K562 (cell line): ENCODE results near the gene BORCS8. TPM values are rescaled to one million over a fixed set of nuclear protein-coding genes. Genes with fewer than 3 reads are reported as not detected.

Experiments
- CHD4 ChIP-seq: fragments of 200-600 bp; sonication (generic); IDR thresholded peaks from 3 replicates; pipeline ENCODE4 v1.6.1; 2012; ENCODE audit warnings: low read depth, mild to moderate bottlenecking, mixed read lengths, low read length, inconsistent platforms; ENCODE audit not compliant: insufficient read depth, insufficient replicate concordance, poor library complexity, severe bottlenecking
- FOXM1 ChIP-seq, 2 experiments: fragments of 450-650 bp in 1 of 2; sonication (generic) in 1 of 2; formaldehyde crosslinking in 1 of 2; IDR thresholded peaks; 2 replicates each; pipeline versions ENCODE4 v1.6.1 to v1.9.0; 2017 to 2022; ENCODE audit warnings: low read depth in 2 of 2, mild to moderate bottlenecking in 2 of 2, missing genetic modification reagents in 1 of 2, moderate library complexity in 1 of 2
- HDGF ChIP-seq: fragments of 450-650 bp; IDR thresholded peaks from 2 replicates; pipeline ENCODE4 v1.6.1; 2016
- HLTF ChIP-seq: fragments of 450-650 bp; IDR thresholded peaks from 2 replicates; pipeline ENCODE4 v1.6.1; 2016
- ILK ChIP-seq: fragments of 450-650 bp; IDR thresholded peaks from 2 replicates; pipeline ENCODE4 v1.6.1; 2016; ENCODE audit warnings: missing genetic modification characterization, low read depth, mild to moderate bottlenecking, missing compliant biosample characterization, moderate library complexity, borderline replicate concordance
- MTA1 ChIP-seq: fragments of 450-650 bp; IDR thresholded peaks from 2 replicates; pipeline ENCODE4 v1.6.1; 2017; ENCODE audit warnings: borderline replicate concordance
- NCOA2 ChIP-seq, 2 experiments: fragments of 450-650 bp; IDR thresholded peaks; 2 replicates each; pipeline ENCODE4 v1.6.1; 2018; ENCODE audit warnings: mild to moderate bottlenecking in 2 of 2, moderate library complexity in 1 of 2; ENCODE audit not compliant: partially characterized antibody in 2 of 2
- NEUROD1 ChIP-seq: fragments of 150-350 bp; IDR thresholded peaks from 2 replicates; pipeline ENCODE4 v1.6.1; 2014; ENCODE audit warnings: borderline replicate concordance, low read length, low read depth; ENCODE audit not compliant: partially characterized antibody
- PKNOX1 ChIP-seq: fragments of 450-650 bp; IDR thresholded peaks from 2 replicates; pipeline ENCODE4 v1.6.1; 2016
- PML ChIP-seq: IDR thresholded peaks from 2 replicates; pipeline ENCODE4 v1.6.1; 2012; ENCODE audit warnings: low read length, inconsistent platforms
- SP1 ChIP-seq: sonication (generic); formaldehyde crosslinking; IDR thresholded peaks from 2 replicates; pipeline ENCODE4 v1.8.1; 2022; ENCODE audit warnings: mild to moderate bottlenecking, missing genetic modification reagents
- SRF ChIP-seq, 2 experiments: fragments of 250-450, 450-650 bp in 1 of 2; sonication (Bioruptor Pico) in 1 of 2; sonication (generic) in 1 of 2; formaldehyde crosslinking; IDR thresholded peaks; 2 replicates each; pipeline versions ENCODE4 v1.5.0 to v1.5.1; 2020 to 2022; ENCODE audit warnings: mild to moderate bottlenecking in 1 of 2, missing genetic modification reagents in 1 of 2
- TAF1 ChIP-seq: IDR thresholded peaks from 2 replicates; pipeline ENCODE4 v1.6.1; 2011; ENCODE audit warnings: mild to moderate bottlenecking, low read length, moderate library complexity; ENCODE audit not compliant: insufficient read depth, control insufficient read depth, severe bottlenecking; ENCODE audit errors: extremely low read depth
- ZBTB17 ChIP-seq: fragments of 450-650 bp; formaldehyde crosslinking; IDR thresholded peaks from 2 replicates; pipeline ENCODE4 v1.4.0; 2020; ENCODE audit warnings: mild to moderate bottlenecking
- ZNF174 ChIP-seq: fragments of 250-450 bp; sonication (Bioruptor Pico); IDR thresholded peaks from 2 replicates; pipeline ENCODE4 v1.4.0; 2020; ENCODE audit warnings: mild to moderate bottlenecking
- ZNF75A ChIP-seq: fragments of 450-650 bp; formaldehyde crosslinking; IDR thresholded peaks from 2 replicates; pipeline ENCODE4 v1.4.0; 2020; ENCODE audit warnings: mild to moderate bottlenecking
- polyA plus RNA-seq, 8 experiments: library from polyadenylated mRNA; depleted of rRNA in 4 of 8; stranded (reverse) in 5 of 8; unstranded in 3 of 8; fragments of >200 nt; fragmentation: Nextera tagmentation in 2 of 8; fragmentation: Illumina TruSeq in 1 of 8; extraction: Ambion mirVana in 2 of 8; extraction: Trizol in 1 of 8; gene quantifications; 2 replicates each; pipeline versions ENCODE4 v1.2.1 to v1.2.3, GENCODE V29; 2011 to 2014; ENCODE audit warnings: inconsistent platforms in 1 of 8, missing spikeins in 1 of 8
- total RNA-seq, 7 experiments: library from RNA; depleted of rRNA in 6 of 7; stranded (reverse); fragments of >200 nt in 6 of 7; fragmentation: Illumina TruSeq in 2 of 7; extraction: Trizol in 2 of 7; gene quantifications; 2 replicates each; pipeline versions ENCODE4 v1.2.1 to v1.2.3, GENCODE V29; 2011 to 2021; ENCODE audit warnings: low replicate concordance in 1 of 7
- TF ChIP-seq, protein P1 (sequence below): sonication (generic); formaldehyde crosslinking; IDR thresholded peaks from 2 replicates; pipeline ENCODE4 v1.8.0; 2023; ENCODE audit warnings: mild to moderate bottlenecking, missing genetic modification reagents
- TF ChIP-seq, protein P2 (sequence below): sonication (generic); formaldehyde crosslinking; IDR thresholded peaks from 2 replicates; pipeline ENCODE4 v1.8.0; 2022; ENCODE audit warnings: missing genetic modification reagents, mild to moderate bottlenecking, moderate library complexity, borderline replicate concordance
- TF ChIP-seq, protein P3 (sequence below), 2 experiments: fragments of 450-650 bp; IDR thresholded peaks; 2 replicates each; pipeline ENCODE4 v1.6.1; 2018; ENCODE audit warnings: mild to moderate bottlenecking in 2 of 2, low read depth in 1 of 2; ENCODE audit not compliant: partially characterized antibody in 2 of 2

The BORCS8 gene
- total and polyA plus RNA-seq, 9 of the 15 experiments (the other 6 are each of a cell fraction or from before 2014, with no cell fraction given) = 4.6 to 33.6 (median 16.3) TPM

GRCh38 chr19:19138109-19138981, 53.6 kb downstream of the BORCS8 start, which contains the start of gene TMEM161A (continued):
- TF ChIP-seq ILK (tag) (no peak), SRF (CRISPR knock-in tag; IDR thresholded peaks at IDR 0.05) (0 out of 4 replicates have a peak, but pooled peaks of 1 of the 2 experiments have one; percentile 15), ZNF75A (no peak), HDGF (no peak), PML (peak; percentile 74; the same call in 1 of the 2 replicates), ZNF174 (CRISPR knock-in tag) (no peak), PKNOX1 (peak; percentile 99), ZBTB17 (CRISPR knock-in tag) (no peak), CHD4 (no peak), FOXM1 (IDR thresholded peaks at IDR 0.05; ENCODE audit: low read depth) (no peak), FOXM1 (CRISPR knock-in tag; IDR thresholded peaks at IDR 0.05; ENCODE audit: low read depth) (no peak), HLTF (no peak), TAF1 (peak; percentile 76), MTA1 (no peak), SP1 (CRISPR knock-in tag) (peak; percentile 79), NCOA2 (IDR thresholded peaks at IDR 0.05; ENCODE audit: partially characterized antibody in 2 of 2) (no peak), NEUROD1 (peak; percentile 93)
- TF ChIP-seq, protein P1, sequence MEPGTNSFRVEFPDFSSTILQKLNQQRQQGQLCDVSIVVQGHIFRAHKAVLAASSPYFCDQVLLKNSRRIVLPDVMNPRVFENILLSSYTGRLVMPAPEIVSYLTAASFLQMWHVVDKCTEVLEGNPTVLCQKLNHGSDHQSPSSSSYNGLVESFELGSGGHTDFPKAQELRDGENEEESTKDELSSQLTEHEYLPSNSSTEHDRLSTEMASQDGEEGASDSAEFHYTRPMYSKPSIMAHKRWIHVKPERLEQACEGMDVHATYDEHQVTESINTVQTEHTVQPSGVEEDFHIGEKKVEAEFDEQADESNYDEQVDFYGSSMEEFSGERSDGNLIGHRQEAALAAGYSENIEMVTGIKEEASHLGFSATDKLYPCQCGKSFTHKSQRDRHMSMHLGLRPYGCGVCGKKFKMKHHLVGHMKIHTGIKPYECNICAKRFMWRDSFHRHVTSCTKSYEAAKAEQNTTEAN (CRISPR knock-in tag) = no peak
- TF ChIP-seq, protein P2, sequence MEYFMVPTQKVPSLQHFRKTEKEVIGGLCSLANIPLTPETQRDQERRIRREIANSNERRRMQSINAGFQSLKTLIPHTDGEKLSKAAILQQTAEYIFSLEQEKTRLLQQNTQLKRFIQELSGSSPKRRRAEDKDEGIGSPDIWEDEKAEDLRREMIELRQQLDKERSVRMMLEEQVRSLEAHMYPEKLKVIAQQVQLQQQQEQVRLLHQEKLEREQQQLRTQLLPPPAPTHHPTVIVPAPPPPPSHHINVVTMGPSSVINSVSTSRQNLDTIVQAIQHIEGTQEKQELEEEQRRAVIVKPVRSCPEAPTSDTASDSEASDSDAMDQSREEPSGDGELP (CRISPR knock-in tag) = peak; percentile 64; the same call in 1 of the 2 replicates
- TF ChIP-seq, protein P3, sequence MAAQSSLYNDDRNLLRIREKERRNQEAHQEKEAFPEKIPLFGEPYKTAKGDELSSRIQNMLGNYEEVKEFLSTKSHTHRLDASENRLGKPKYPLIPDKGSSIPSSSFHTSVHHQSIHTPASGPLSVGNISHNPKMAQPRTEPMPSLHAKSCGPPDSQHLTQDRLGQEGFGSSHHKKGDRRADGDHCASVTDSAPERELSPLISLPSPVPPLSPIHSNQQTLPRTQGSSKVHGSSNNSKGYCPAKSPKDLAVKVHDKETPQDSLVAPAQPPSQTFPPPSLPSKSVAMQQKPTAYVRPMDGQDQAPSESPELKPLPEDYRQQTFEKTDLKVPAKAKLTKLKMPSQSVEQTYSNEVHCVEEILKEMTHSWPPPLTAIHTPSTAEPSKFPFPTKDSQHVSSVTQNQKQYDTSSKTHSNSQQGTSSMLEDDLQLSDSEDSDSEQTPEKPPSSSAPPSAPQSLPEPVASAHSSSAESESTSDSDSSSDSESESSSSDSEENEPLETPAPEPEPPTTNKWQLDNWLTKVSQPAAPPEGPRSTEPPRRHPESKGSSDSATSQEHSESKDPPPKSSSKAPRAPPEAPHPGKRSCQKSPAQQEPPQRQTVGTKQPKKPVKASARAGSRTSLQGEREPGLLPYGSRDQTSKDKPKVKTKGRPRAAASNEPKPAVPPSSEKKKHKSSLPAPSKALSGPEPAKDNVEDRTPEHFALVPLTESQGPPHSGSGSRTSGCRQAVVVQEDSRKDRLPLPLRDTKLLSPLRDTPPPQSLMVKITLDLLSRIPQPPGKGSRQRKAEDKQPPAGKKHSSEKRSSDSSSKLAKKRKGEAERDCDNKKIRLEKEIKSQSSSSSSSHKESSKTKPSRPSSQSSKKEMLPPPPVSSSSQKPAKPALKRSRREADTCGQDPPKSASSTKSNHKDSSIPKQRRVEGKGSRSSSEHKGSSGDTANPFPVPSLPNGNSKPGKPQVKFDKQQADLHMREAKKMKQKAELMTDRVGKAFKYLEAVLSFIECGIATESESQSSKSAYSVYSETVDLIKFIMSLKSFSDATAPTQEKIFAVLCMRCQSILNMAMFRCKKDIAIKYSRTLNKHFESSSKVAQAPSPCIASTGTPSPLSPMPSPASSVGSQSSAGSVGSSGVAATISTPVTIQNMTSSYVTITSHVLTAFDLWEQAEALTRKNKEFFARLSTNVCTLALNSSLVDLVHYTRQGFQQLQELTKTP (IDR thresholded peaks at IDR 0.05; ENCODE audit: low read depth in 1 of 2, partially characterized antibody in 2 of 2) = peak in 1 of 2 experiments; percentile 84
